ELF-1 (cell line): Measurements from ENCODE around the gene IRF2BP1.
"Not testable (repeated sequence)": the region's sequence is repeated elsewhere in the genome, so short reads cannot be mapped to it uniquely, and the experiment has no call there.

Experiments
- DNase-seq: peaks from one replicate; pipeline ENCODE4 v3.0.0-alpha.2; 2016; ENCODE audit warnings: low read depth, low spot score

The IRF2BP1 gene

DNA sequence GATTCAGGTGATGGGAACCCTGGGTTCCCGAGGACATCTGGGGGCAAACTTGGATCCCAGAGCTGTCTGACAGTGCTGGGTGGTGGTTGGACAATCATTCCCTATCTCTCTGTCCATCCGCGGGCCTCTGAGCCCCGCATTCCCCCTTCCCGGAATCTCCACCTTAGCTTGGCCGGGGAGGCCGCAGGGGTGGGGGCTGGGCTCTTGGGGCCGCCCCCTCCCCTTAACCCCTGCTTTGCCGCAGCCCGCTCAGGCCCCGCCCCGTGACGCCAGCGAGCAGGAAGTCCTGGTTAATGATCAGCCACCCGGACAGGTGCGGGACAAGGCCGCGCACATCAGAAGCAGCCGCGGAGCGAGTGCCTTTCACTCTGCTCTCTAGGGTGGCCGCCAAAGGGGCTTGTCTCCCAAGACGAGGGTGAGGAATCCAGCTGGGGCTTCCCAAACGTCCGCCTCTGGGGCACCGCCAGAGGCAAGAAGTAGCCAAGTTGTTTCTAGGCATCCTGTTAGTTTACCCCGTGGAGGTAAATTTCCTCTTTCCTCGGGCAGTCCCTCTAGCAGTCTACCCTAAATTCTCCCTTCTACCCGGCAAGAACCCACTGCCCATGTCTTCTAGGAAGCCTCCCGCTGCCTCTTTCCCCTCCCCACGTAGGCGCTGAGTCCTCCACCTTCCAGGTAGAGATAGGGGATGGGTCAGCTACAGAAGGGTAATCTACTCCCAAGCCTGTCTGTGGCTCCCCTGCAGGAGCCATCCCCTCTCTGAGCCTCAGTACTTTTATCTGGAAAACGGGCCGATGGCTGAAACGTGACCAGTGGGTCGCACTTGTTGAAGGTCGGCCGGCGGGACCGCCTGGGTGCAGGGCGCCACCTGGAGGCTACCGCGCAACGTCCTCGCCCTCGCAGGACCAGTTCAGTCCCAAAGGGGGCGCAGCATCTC, 3.0 kb downstream of the IRF2BP1 start:
- peak; percentile 99 for DNase-seq

DNA sequence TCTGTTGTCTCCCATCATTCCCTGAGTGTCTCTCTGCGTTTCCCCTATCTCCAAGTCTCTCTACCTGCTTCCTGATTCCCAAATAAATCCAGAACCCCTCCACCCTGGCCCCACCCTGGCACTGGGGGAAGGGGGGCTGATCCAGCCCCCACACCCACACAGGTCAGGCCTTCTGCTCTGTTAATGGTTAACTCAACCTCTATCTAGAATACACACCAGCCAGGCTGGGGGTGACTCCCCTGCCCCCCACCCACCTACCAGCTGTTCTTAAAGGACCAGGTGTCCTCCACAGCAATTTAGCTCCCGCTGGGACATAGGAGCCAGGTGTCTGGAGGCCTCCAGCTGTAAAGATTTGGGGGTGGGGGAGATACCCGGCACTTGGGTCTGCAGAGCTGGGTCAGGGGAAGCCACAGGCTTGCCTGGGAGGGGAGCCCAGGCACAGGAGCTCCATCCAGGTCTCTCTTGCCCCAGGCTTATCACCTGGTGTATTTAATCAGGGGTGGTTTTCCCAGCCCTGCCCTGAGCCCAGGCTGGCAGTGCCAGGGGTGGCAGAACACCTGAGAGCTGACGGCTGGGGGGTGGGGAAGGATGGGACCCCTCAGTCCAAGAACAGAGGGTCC, 3.9 kb downstream of the IRF2BP1 start:
- DNase-seq: no peak

DNA sequence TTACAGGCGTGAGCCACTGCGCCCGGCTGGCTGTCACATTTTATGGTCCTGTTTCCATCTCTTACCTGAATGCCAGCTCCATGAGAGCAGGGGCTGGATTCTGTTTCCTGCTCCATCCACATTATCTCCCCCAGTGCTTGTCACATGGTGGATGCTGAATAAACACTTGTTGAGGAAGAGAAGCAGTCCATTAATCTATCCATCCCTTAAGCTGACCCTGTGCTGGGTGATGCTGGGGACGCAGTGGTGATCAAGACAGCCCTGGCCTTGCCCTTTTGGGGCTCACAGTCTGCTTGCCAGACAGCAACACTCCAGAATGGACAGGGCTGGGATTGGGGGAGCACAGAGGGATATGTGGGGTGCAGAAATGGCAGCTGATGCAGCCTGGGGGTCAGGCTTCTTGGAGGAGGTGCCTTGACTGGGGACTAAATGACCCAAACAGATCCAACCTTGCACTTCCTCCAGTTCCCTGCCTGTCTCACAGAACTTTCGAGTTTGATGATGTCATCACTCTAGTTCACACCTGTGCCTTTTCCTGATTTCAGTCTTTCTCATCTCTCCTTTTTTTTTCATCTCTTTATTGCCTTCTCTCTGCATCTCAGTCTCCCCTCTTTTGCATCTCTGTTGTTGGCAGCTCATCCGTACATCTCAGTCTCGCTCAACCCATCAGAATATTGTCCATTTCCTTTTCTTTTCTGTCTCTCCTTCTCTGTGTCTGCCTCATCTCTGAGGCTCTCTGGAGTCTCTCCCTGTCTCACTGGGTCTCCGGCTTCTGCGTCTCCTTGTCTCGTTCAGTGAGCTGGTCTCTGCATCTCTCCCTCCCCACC, 4.6 kb downstream of the IRF2BP1 start:
- DNase-seq: no peak

DNA sequence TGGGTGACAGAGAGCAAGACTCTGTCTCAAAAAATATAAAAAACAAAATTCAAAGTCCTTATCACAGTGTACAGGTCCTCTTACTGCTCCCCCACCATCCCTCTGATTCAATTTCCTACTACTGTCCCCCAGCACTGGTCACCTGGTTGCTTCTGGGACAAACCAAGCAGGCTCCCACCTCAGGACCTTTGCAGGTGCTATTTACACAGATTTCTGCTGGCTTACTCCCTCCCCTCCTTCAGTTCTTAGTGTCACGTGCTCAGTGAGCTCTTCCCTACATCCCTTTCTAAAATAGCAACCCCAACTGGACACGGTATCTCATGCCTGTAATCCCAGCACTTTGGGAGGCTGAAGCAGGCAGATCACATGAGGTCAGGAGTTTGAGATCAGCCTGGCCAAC, 6.0 kb downstream of the IRF2BP1 start:
- no peak for DNase-seq

DNA sequence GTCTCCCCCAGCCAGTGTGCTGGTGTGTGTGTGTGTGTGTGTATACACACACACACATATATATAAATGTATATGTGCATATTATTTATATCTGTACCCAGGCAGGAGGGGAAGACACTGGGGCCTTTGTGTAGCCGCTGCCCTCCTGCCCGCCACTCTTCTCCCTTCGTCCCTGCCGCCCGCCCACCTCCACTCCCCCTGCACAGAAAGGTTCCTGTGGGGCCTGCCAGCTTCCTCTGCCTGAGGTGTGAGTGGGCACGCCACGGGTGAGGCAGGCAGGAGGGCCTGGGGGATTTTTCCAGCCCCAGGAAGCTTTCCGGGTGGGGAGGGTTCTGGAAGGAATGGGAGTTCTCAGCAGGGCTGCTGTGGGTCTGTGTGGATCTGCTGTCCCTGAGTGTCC, 6.9 kb downstream of the IRF2BP1 start:
- no peak for DNase-seq

DNA sequence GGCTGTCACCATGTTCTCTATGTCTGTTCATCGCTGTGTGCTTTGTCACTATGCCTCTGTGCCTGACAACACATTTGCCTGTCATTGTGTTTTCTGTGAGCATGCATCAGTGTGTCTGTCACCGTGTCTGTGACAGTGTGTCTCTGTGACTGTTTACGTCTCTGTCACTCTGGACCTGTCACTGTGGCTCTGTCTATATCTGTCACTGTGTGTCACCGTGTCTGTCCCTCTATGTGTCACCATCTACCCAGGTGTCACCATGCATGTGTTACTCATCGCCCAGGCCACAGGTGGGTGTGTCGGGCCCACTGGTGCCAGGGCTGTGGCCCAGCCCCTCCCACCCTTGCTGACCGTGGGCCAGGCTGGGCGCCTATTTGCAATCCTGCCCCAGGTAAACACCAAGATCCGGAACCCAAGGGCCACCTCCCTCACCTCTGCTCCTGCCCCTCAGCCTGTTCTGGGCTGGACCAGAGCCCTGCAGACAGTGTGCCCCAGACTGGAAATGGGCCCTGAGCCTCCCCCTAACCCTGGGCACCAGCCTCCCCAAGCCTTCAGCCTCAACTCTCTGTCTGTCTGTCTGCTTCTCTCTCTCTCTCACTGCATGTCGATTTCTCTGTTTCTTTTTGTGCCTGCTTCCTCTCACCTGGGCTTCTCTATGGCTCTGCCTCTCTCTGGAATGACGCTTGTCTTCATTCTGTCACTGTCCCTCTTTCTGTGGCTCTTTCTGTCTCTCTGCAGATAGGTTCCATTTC, 7.7 kb downstream of the IRF2BP1 start:
- no peak for DNase-seq

DNA sequence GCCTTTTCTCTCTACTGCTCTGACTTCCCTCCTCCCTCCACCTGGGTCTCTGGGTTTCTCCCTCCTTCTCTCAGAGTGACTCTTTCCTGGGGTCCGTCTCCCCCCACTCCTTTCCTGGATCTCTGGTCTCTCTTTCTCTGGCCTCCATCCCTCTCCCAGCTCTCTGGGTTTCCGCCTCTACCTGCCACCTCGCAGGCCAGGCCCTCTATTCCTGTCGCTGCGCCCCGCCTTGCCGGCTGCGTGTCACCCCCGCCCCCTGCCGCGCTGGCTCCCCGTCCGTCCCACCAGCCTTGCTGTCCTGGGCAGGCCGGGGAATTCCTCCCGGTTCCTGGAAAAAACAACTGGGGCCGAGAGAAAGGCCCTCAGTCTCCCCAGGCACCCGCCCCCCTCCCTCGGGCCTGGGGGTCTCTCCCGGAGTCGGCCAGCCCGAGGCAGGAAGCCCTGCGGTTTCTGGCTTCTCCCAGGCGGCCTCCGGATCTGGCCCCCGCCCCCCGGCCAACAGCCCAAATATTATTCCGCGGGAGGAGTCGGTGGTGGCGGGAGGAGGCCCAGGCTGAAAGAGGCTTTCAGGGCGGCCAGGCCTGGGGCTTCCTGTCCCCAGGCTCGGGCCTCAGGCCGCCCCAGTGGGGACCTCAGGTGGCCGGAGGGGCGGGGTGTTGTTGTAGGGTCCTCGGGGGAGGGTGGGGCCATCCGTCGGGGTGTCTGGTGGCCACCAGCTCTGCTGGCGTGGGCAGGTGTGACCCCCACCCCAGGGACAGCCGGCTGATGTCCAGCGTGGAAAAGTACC, 9.3 kb downstream of the IRF2BP1 start:
- peak; percentile 44 for DNase-seq

DNA sequence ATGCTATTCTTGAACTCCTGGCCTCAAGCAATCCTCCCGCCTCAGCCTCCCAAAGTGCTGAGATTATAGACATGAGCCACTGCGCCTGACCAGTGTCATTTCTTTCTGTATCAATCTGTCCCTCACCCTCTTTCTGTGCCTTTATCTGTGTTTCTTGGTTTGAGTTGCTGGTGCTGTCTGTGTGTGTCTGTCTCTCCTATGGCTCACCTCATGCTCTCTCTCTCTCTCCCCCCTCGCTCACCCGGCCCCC, 9.9 kb downstream of the IRF2BP1 start:
- DNase-seq: no peak

DNA sequence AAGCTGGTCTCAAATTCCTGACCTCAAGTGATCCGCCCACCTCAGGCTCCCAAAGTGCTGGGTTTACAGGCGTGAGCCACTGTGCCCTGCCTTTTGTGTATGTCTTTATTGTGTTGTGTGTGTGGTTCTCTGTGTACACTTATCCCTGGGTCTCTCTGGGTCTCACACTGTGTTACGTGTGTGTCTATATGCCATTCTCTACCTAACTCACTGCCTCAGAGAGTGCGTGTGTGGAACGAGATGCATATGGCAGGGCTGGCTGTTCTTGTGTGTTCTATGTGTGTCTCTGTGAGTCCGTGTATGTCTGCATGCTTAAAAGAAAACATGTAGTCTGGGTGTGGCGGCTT, 11.3 kb downstream of the IRF2BP1 start:
- DNase-seq: no peak

DNA sequence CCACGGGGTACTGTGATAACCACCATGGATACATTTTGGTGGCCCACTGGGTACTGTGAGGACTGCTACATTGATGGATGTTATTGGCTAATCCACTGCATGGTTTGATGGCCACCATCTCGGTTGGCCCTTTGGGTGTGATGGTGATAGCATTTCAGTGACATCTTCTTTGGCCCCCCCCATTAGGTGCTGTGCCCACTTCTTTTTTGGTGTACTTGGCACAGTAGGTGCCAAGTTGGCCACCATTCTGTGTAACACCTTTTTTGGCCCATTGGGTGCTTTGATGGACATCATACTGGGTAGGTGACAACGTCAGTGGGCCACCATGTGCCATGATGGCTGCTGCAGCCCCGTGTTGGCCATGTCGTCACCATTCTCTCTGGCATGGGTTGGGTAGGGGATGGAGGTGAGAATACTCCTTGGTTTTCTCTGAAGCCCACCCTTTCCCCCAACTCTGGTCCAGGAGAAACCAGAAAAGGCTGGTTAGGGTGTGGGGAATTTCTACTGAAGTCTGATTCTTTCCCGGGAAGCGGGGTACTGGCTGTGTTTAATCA, 12.6 kb downstream of the IRF2BP1 start:
- DNase-seq: no peak

DNA sequence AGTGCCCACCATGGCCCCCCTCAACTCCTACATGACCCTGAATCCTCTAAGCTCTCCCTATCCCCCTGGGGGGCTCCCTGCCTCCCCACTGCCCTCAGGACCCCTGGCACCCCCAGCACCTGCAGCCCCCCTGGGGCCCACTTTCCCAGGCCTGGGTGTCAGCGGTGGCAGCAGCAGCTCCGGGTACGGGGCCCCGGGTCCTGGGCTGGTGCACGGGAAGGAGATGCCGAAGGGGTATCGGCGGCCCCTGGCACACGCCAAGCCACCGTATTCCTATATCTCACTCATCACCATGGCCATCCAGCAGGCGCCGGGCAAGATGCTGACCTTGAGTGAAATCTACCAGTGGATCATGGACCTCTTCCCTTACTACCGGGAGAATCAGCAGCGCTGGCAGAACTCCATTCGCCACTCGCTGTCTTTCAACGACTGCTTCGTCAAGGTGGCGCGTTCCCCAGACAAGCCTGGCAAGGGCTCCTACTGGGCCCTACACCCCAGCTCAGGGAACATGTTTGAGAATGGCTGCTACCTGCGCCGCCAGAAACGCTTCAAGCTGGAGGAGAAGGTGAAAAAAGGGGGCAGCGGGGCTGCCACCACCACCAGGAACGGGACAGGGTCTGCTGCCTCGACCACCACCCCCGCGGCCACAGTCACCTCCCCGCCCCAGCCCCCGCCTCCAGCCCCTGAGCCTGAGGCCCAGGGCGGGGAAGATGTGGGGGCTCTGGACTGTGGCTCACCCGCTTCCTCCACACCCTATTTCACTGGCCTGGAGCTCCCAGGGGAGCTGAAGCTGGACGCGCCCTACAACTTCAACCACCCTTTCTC, 13.6 kb downstream of the IRF2BP1 start:
- no peak for DNase-seq

DNA sequence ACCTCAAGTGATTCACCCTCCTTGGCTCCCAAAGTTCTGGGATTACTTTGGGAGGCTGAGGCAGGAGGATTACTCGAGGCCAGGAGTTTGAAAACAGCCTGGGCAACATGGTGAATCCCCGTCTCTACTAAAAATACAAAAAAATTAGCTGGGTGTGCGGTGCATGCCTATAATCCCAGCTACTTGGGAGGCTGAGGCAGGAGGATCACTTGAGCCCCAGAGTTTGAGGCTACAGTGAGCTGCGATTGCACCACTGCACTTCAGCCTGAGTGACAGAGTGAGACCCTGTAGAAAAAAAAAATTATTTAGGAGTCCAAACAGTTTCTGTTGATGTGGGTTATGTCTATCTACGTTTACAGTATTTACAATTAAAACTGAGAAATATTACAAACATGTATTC, 15.1 kb downstream of the IRF2BP1 start:
- no peak for DNase-seq

DNA sequence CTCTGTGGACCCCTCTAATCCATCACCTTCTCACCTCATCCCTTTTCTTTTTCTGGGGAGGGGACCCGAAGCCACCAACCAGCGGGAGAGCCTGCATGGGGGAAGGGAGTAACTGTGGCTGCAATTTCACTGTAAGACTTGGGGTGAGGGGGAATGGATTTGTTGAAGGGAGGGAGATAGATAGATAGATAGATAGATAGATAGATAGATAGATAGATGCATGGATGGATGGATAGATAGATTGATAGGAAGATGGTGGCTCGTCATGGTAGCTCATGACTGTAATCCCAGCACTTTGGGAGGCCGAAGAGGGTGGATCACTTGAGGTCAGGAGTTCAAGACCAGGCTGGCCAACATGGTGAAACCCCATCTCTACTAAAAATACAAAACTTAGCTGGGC, 18.7 kb downstream of the IRF2BP1 start:
- DNase-seq: not testable (repeated sequence)

DNA sequence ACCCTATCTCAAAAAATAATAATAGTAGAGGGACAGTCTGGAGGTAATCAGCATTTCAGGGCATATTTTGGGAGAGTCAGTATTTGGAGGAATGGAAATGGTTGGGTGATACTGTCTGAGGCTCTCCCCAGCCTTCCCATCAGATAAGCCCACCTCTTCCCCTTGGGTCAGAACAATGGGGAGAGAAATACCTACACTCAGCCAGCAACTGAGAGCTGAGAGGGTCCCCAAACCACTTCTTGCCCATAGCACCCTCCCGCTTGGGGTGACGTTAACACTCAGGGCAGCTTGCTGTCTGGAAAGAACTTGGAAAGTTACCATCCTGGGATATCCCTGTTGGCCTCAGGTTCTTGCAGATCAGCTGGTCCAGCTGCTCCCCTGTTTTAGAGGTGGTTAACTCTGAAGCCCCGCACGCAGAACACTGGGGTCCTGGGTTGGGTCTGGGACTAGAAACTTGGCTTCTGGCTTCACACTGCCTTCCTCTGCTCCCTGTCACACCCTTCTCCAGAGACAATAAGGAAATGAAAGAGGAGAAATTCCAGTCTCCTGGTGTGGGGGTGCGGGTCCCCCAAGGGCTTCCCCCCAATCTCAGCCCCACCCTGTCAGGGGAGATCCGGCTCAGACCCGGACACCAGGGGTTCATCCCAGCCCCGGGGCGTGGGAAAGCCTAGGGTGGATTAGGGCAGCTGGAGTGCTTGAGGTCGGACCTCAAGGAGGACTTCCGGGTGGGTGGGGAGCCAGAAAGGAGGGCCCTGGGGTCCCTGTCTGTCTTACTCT, 19.4 kb downstream of the IRF2BP1 start:
- DNase-seq: no peak

DNA sequence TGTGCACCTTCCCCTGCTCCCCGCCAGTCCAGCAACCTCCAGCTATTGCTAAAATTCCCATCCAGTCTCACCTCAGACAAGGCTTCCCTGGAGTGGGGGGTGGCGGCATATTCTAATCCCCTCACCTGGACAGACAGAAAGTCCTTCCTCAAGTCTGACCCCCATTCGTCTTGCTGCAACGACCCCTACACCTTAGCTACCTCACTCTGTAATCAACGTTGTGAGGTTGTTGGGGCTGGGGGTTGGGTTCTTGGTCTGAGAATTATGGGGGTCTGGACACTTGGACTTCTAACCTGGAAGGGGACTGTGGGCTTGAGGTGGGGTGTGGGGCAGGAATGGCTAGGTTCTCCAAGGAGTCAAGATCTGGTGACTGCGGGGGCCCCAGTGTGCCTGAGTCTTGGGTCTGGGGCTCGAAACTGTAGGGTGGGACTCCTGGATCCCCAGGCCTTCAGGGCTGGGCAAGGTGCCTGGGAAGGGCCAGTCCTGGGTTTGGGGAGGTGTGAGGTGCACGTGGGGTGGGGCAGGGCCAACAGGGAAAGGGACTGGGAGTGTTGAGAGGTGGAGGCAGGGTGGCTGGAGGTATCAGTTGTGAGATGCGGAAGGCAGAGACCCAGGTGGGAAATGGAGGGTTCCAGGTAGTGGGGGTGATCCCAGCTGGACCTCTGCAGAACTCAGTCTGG, 20.5 kb downstream of the IRF2BP1 start:
- DNase-seq: no peak

DNA sequence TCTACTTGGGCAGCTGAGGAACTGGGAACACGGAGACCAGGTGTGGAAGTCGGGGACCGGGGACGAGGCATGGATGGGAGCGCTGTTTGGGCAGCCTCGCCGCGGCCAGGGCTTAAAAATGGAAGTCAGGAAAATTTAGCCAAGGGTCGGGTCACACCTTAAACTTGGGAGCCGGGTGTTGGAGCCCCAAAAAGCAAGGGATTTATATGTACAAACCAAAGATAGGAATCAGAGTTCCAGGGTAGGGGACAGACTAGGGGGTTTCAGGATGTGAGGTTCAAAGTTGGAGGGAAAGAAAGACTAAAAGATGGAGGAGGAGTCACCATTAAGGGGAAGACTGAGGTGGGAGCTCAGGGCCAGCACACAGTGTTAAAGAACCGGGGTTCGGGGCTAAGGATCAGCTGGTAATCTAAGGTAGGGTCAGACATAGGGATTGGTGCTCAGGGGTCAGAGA, 21.3 kb downstream of the IRF2BP1 start:
- DNase-seq: no peak

DNA sequence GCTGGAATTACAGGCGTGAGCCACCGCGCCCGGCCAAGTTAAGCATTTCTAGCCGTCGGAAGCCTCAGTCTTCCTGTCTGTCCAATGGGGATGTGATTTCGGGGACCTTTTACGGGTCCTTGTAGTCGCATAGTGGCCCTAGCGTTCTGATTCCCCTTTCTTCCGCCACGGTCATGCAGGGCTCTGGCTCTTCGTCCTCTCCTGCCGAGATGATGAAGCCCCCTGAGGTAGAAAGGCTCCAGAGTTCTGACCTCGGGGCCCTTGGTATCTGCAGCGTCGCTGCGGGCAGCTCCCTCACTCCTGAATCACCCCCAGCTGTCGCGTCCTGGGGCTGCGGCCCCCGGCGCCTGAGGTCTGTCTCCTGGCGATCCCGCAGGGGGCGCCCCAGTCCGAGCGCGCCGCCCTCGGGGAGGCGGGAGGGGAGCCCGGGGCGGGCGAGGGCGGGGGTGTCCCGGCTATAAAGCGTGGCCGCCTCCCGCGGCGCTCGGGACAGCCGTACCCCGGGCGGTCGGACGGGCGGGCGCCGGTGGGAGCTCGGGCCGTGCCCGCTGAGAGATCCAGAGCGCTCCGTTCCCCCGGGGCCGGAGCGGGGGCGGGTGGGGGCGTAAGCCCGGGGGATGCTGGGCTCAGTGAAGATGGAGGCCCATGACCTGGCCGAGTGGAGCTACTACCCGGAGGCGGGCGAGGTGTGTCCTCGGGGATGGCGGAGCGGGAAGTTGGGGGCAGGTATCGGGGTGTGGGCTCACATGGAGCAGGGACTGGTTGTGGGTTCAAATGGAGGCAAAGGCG, 21.9 kb downstream of the IRF2BP1 start, which contains the start of gene FOXA3:
FOXA3 (plus strand) TSS at position 487 of the 789 bp plus-strand sequence; CDS start at position 618, 131 bp downstream.
- DNase-seq: peak; percentile 56
